ENCODE data around the gene SNORC.

SNORC gene

GRCh38 chr2:232852676-232853075 is 17.4 kb upstream of the SNORC start:
- DNase-seq (ENCODE audit: low read depth), result no peak
- no peak overlapping the region for H3K4me3 ChIP-seq (ENCODE audit: low read depth, low read length)
- no peak for TF ChIP-seq CTCF (conservative IDR thresholded peaks at IDR 0.05; ENCODE audit: low read depth, low read length)

GRCh38 chr2:232854082-232854481 is 16.0 kb upstream of the SNORC start:
- peak; percentile 86 for DNase-seq (ENCODE audit: low read depth)
- H3K4me3 ChIP-seq (ENCODE audit: low read depth, low read length), result no peak overlapping the region
- no peak for TF ChIP-seq CTCF (conservative IDR thresholded peaks at IDR 0.05; ENCODE audit: low read depth, low read length)

GRCh38 chr2:232857158-232857563 is 12.9 kb upstream of the SNORC start:
- no peak for TF ChIP-seq CTCF (conservative IDR thresholded peaks at IDR 0.05; ENCODE audit: low read depth, low read length)
- no peak overlapping the region for H3K4me3 ChIP-seq (ENCODE audit: low read depth, low read length)
- DNase-seq (ENCODE audit: low read depth), result peak; percentile 56

GRCh38 chr2:232859385-232859916 is 10.6 kb upstream of the SNORC start:
- H3K4me3 ChIP-seq (ENCODE audit: low read depth, low read length), result no peak overlapping the region
- no peak for TF ChIP-seq CTCF (conservative IDR thresholded peaks at IDR 0.05; ENCODE audit: low read depth, low read length)
- DNase-seq (ENCODE audit: low read depth), result no peak

GRCh38 chr2:232860593-232861241 is 9.3 kb upstream of the SNORC start:
- no peak overlapping the region for H3K4me3 ChIP-seq (ENCODE audit: low read depth, low read length)
- no peak for TF ChIP-seq CTCF (conservative IDR thresholded peaks at IDR 0.05; ENCODE audit: low read depth, low read length)

GRCh38 chr2:232861353-232861752 is 8.7 kb upstream of the SNORC start:
- TF ChIP-seq CTCF (conservative IDR thresholded peaks at IDR 0.05; ENCODE audit: low read depth, low read length), result no peak
- H3K4me3 ChIP-seq (ENCODE audit: low read depth, low read length), result no peak overlapping the region
- DNase-seq (ENCODE audit: low read depth), result no peak

More at GRCh38 chr2:232860593-232861241, 9.3 kb upstream of the SNORC start:
- peak; percentile 45 for DNase-seq (ENCODE audit: low read depth)

GRCh38 chr2:232863996-232864395 is 6.1 kb upstream of the SNORC start:
- TF ChIP-seq CTCF (conservative IDR thresholded peaks at IDR 0.05; ENCODE audit: low read depth, low read length), result no peak
- no peak for DNase-seq (ENCODE audit: low read depth)
- no peak overlapping the region for H3K4me3 ChIP-seq (ENCODE audit: low read depth, low read length)

Data from choroid plexus epithelial cell (primary cell).